Large intestine (tissue), 3 donors: ENCODE data around the gene LIX1. TPM values are rescaled to one million over a fixed set of nuclear protein-coding genes. Genes with fewer than 3 reads are reported as not detected.
A peak's percentile ranks its signal among the peaks of the same experiment; 100 is the strongest.

Experiments
- DNase-seq, 2 donors: peaks; one replicate each; pipeline versions ENCODE4 v3.0.0 to v3.0.0-alpha.2; 2013
- H3K27ac ChIP-seq: one replicate; pipeline ENCODE4 v1.5.1; 2013; ENCODE audit warnings: low read length
- H3K27me3 ChIP-seq: 2 replicates; pipeline ENCODE4 v1.6.1; 2013; ENCODE audit warnings: low read length; ENCODE audit not compliant: control insufficient read depth, insufficient read depth
- H3K36me3 ChIP-seq: 2 replicates; pipeline ENCODE4 v1.6.1; 2013; ENCODE audit warnings: low read length; ENCODE audit not compliant: control insufficient read depth, insufficient read depth
- H3K4me1 ChIP-seq: one replicate; pipeline ENCODE4 v1.6.1; 2013; ENCODE audit warnings: low read length; ENCODE audit not compliant: control insufficient read depth, insufficient read depth
- H3K4me3 ChIP-seq: one replicate; pipeline ENCODE4 v1.5.1; 2013; ENCODE audit warnings: low read length
- H3K9me3 ChIP-seq: one replicate; pipeline ENCODE4 v1.6.1; 2013; ENCODE audit warnings: mild to moderate bottlenecking, low read depth, low read length, moderate library complexity; ENCODE audit not compliant: control insufficient read depth
- WGBS: methylation state at CpG from one replicate; pipeline ENCODE4 v1.1.5; 2013; ENCODE audit warnings: low lambda C conversion rate; ENCODE audit not compliant: insufficient coverage; 5-methylcytosine and 5-hydroxymethylcytosine counted together
- polyA plus RNA-seq: library from polyadenylated mRNA; unstranded; fragments of 120-200 nt; gene quantifications from one replicate; pipeline ENCODE4 v1.2.1, GENCODE V29; 2013

The LIX1 gene
- polyA plus RNA-seq, 1 donor, result 3.7 TPM

- Histone ChIP-seq H3K9me3 (no peaks in the 10 kb centered on the region), H3K27ac (no peak overlapping the region), H3K36me3 (no peaks in the 10 kb centered on the region), H3K27me3 (no peaks in the 10 kb centered on the region), H3K4me1 (no peaks in the 10 kb centered on the region), H3K4me3 (no peak overlapping the region)
- no peak for DNase-seq
- no CpG with 5 or more reads among the region's 1 CpG for WGBS
Measured at GRCh38 chr5:97063251-97063650, 79.2 kb downstream of the LIX1 start.

GRCh38 chr5:97062046-97062445 is 80.4 kb downstream of the LIX1 start:
- DNase-seq, result no peak
- WGBS, result no CpG with 5 or more reads among the region's 8 CpGs
- H3K4me1 ChIP-seq, result no peaks in the 10 kb centered on the region
- H3K27me3 ChIP-seq, result no peaks in the 10 kb centered on the region
- H3K36me3 ChIP-seq, result no peaks in the 10 kb centered on the region
- no peaks in the 10 kb centered on the region for H3K9me3 ChIP-seq
- H3K27ac ChIP-seq, result no peak overlapping the region
- H3K4me3 ChIP-seq, result no peak overlapping the region

- Histone ChIP-seq H3K4me1 (no peaks in the 10 kb centered on the region), H3K27ac (no peak overlapping the region), H3K9me3 (no peaks in the 10 kb centered on the region), H3K27me3 (no peaks in the 10 kb centered on the region), H3K4me3 (no peak overlapping the region), H3K36me3 (no peaks in the 10 kb centered on the region)
- DNase-seq, result no peak
- WGBS, result 100% methylated on average over 1 of the region's 1 CpG
Measured at GRCh38 chr5:97056263-97056662, 86.1 kb downstream of the LIX1 start.

GRCh38 chr5:97049175-97049574 is 93.2 kb downstream of the LIX1 start:
- 100% methylated on average over 6 of the region's 7 CpGs for WGBS
- no peak for DNase-seq
- Histone ChIP-seq H3K9me3 (no peaks in the 10 kb centered on the region), H3K27me3 (no peaks in the 10 kb centered on the region), H3K4me3 (no peak overlapping the region), H3K36me3 (no peaks in the 10 kb centered on the region), H3K27ac (no peak overlapping the region), H3K4me1 (no peaks in the 10 kb centered on the region)

GRCh38 chr5:97047076-97047475 is 95.3 kb downstream of the LIX1 start:
- Histone ChIP-seq H3K9me3 (no peaks in the 10 kb centered on the region), H3K4me3 (no peak overlapping the region), H3K4me1 (peaks cover 10% of the 10 kb centered on the region), H3K27ac (no peak overlapping the region), H3K36me3 (no peaks in the 10 kb centered on the region), H3K27me3 (no peaks in the 10 kb centered on the region)
- DNase-seq, result no peak
- WGBS, result no CpG with 5 or more reads among the region's 1 CpG

- H3K36me3 ChIP-seq, result no peaks in the 10 kb centered on the region
- H3K27me3 ChIP-seq, result no peaks in the 10 kb centered on the region
- H3K9me3 ChIP-seq, result no peaks in the 10 kb centered on the region
- H3K4me1 ChIP-seq, result peaks cover 10% of the 10 kb centered on the region
- 89% methylated on average over 3 of the region's 7 CpGs for WGBS
- no peak overlapping the region for H3K4me3 ChIP-seq
- H3K27ac ChIP-seq, result no peak overlapping the region
- DNase-seq, result no peak
Measured at GRCh38 chr5:97046270-97046982, 96.0 kb downstream of the LIX1 start.

- WGBS, result no CpG with 5 or more reads among the region's 2 CpGs
- no peaks in the 10 kb centered on the region for H3K36me3 ChIP-seq
- peak; percentile 26 to 60 for DNase-seq
- H3K27ac ChIP-seq, result no peak overlapping the region
- H3K27me3 ChIP-seq, result no peaks in the 10 kb centered on the region
- H3K9me3 ChIP-seq, result no peaks in the 10 kb centered on the region
- peaks cover 13% of the 10 kb centered on the region for H3K4me1 ChIP-seq
- no peak overlapping the region for H3K4me3 ChIP-seq
Measured at GRCh38 chr5:97044052-97044451, 98.4 kb downstream of the LIX1 start.

- no CpG with 5 or more reads among the region's 3 CpGs for WGBS
- no peak overlapping the region for H3K4me3 ChIP-seq
- DNase-seq, result peak in 1 of 2 donors; percentile 20
- H3K27me3 ChIP-seq, result no peaks in the 10 kb centered on the region
- peaks cover 15% of the 10 kb centered on the region for H3K4me1 ChIP-seq
- H3K27ac ChIP-seq, result no peak overlapping the region
- no peaks in the 10 kb centered on the region for H3K36me3 ChIP-seq
- no peaks in the 10 kb centered on the region for H3K9me3 ChIP-seq
Measured at GRCh38 chr5:97043511-97043910, 98.9 kb downstream of the LIX1 start.

GRCh38 chr5:97042996-97043395 is 99.4 kb downstream of the LIX1 start:
- no CpG with 5 or more reads among the region's 7 CpGs for WGBS

More at GRCh38 chr5:97042996-97043395, 99.4 kb downstream of the LIX1 start:
- Histone ChIP-seq H3K27me3 (no peaks in the 10 kb centered on the region), H3K4me1 (peaks cover 15% of the 10 kb centered on the region), H3K36me3 (no peaks in the 10 kb centered on the region), H3K9me3 (no peaks in the 10 kb centered on the region), H3K4me3 (no peak overlapping the region), H3K27ac (no peak overlapping the region)
- no peak for DNase-seq
